Stimulated activated CD8-positive, alpha-beta memory T cell treated with anti-CD3 and anti-CD28 coated beads, Interleukin-4, amount 100 ng/mL, for 4 hours (primary cell): ENCODE measurements around the gene FKBP8.

Experiments used
- DNase-seq, 2 donors: peaks; one replicate each; pipeline ENCODE4 v3.0.0-alpha.2; 2020; ENCODE audit warnings: low read depth in 2 of 2, low spot score in 1 of 2

FKBP8 gene

DNA sequence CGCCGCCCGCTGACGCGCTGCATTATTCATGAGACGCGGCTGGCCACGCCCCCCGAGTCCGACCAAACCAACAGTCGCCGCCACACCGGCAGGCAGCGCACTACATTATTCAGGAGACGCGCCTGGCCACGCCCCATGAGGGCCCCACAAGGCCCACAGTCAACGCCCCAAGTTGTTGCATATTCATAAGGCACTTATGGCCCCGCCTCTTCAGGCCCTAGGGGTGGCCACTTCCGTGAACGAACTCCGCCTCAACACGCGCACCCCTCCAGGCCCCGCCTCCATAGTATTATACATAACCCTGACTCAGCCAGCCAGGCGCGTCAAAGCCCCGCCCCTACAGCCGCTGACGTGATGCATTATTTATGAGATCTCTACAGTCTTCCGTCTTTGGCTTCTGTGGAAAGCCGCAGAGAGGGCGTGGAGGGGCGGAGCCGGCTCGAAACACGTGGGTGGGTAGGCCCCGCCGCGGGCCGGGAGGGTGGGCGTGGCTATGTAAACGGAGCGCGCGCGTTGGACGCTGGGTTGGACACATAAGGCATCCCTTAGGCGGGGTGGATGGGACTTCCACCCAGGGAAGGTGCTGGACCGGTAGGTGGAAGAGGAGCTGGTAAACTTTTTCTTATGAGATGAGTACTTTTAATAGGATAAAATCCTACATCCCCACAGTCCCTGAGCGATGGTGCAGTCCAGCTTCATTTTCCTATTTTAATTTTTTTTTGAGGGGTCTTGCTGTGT lies 21.1 kb downstream of the FKBP8 start:
- peak; percentile 100 for DNase-seq

DNA sequence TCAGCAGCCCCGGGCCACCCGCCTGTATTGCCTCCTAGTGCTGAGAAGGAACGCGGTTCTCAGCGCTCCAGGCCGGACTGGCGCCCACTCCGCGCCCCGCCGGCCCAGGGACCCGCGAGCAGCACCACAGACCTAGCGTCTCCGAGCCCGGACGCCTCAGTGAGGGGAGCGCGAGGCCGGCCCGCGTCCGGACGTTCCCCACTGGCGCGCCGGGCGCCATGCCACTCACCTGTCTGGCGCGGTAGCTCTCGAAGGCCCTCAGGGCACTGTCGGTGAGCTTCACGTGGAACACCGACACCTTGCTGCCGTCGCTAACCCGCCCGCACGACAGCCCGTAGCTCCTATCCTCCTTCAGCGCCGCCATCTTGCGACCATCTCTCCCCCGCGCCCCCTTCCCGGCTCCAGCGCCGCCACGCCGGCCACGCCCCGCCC lies 21.7 kb downstream of the FKBP8 start, which contains the start of gene ELL:
Gene ELL, minus strand, starts transcription at position 379 of the 432 bp plus-strand sequence. Its CDS starts 15 bp downstream, at position 364.
- no peak for DNase-seq

DNA sequence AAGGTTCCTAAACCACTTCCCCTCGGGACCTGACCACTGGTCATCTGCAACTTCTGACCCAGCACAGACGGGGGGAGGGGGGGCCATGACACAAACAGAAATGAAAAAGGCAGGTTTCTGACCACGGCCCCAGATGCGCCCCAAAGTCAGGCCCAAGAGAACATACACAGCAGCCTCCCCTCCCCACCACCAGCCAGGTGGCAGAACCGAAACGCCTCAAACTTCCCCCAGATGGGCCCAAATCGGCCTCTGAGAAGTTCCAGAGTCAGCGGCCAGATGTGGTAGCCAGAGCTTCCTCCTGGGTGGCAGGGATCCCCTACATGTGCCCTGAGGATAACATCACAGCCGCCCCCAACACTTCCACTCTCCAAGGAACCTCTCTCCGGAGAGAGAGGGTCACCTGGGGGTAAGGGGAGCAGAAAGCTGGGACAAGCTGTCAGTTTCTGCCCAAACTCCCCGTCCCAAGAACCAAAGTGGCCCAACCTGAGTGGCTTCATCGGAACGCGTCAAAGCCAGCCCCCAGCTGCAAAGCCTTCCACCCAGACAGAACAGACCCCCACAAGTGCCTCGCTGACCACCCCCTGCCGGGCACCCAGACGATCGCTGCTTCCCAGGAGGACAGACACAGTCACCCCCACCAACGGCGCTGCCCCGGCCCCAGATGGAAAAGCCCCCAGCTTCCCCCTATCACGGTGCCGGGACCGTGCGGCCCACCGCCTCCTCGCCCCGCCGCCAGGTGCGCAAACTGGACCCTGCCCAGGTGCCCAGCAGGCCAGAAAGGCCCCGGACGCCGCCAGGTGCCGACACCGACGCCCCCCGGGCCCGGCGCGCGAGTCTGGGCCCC lies 22.3 kb downstream of the FKBP8 start:
- no peak for DNase-seq

DNA sequence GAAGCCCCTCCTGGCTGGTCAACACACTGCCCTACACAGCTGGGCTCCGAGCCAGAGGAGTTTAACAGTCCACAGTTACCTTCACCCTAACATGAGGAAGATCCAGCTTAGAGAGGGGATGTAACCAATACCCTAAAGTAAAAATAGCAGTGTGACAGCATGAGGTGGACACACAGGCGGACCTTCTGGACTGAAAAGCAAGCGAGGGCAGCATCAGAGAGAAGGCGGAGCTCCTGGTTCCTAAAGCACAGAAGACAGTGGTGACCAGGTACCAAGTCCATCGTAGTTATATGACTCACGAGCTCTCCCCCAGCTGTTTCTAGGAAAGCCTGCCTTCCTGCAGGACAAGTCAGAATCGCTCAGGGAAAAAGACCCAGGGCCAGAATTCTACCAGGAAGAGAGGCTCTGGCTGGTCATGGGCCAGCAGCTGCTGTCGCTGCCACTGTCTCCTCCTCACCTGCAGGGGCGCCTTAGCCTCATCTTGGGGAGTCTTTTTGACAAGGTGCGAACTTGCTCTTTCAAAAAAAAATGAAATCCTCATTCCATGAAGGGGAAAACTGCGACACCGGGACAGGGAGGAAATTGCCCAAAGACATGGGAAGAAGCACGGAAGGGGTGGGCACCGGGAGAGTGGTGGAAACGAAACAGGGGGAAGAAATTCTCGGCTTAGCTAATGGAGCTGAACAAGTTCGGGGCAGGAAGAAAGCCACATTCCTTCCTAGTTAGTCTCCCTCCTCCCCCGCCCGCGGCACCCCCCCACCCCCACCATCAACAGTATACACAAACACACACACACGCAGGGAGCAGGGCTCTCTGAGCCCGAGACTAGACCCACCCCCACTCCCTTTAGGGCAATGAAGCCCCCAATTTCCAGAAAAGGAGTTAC lies 23.2 kb downstream of the FKBP8 start:
- no peak for DNase-seq

DNA sequence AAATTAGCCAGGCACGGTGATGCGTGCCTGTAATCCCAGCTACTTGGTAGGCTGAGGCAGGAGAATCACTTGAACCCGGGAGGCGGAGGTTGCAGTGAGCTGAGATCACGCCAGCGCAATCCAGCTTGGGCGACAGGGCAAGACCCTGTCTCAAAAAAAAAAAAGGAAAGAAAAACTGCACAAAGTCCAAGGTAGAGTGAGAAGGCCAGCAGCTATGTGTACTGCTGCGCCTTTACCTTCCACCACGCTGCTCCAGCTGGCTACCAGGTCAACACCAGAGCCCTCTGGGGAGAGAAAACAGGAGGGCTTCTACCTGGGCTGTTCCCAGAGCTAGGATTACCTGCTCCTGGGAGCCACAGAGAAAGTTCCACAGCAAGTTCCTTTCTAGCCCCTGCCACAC lies 24.7 kb downstream of the FKBP8 start:
- no peak for DNase-seq

DNA sequence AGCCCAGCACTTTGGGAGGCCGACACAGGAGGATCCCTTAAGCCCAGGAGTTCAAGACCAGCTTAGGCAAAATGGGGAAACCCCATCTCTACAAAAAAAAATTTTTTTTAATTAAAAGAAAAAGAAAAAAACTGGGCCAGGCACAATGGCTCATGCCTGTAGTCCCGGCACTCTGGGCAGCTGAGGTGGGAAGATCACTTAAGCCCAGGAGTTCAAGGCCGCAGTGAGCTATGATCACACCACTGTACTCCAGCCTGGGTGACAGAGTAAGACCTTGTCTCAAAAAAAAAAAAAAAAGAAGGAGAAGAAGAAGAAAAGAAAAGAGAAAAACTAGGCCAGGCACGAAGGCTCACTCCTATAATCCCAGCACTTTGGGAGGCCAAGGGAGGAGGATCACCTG lies 25.8 kb downstream of the FKBP8 start:
- no peak for DNase-seq

DNA sequence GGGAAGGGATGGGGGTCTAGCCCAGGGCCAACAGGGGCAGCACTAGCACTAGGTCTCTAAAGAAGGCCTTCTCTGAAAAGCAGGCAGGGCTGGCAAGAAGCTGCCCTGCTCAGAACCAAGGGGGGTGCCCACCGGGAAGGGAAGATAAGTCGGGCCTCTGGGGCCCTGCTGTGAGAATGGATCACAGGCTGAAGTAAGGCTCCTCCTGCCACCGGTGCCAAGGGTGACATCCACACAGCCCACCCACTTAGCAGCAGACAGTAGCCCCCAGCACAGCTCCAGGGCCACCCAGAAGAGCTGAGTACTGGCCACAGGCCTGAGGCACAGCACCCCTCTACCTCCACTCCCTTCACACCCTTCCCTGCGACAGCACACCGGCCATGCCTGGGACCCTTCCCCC lies 27.4 kb downstream of the FKBP8 start:
- no peak for DNase-seq

DNA sequence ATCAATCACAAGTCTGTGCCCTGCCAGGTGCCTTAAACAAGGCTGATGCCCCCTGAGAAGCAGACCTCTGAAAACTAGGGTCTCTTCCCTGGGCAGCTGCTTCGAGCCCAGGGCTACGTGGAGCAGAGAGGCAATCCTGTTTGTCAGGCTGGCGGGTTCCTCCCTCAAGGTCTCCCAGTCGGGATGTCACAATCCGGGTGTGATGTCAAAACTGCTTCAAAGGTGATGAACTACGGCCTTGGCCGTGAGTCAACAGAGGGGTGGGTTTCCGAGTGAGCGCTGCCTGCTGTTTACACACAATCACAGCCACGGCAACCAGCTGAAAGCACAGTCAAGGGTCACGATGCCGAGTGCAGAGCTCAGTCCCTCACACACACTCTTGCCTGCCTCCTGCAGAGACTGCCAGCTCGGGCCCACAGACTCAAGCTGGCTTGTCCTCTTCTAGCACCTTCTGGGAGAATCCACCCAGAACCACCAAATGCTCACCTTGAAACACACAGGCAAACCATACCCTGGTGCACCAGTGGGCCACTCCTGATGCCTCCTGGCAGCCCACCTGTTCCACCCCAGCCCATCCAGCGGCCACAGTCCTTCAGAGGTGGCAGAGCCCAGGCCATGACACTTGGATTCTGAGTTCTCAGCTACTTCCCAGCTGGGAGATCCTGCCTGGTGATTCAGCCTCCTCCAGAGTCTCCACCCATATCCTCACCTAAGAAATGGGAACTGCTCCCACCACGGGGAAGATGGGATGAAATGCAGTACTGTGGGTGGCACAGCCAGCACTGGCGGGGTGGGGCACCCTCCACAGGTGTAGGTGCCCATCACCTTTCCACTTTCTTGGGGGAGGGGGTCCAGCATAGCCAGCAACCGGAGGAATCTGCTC lies 28.3 kb downstream of the FKBP8 start:
- DNase-seq = no peak

DNA sequence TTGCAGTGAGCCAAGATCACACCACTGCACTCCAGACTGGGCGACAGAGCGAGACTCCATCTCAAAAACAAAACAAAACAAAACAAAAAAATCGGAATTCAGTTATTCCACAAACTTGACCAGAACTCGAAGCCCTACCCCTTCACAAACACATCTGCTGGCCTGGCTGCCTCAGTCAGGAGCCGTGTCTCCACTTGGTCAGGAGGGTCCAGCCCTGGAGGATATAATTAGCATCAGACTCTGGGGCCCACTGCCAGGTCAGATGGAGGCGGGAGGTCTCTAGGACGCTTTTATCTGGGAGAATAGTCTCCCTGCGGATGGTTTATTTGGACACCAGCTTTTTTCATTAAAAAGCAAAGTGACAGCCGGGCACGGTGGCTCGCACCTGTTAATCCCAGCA lies 29.5 kb downstream of the FKBP8 start:
- no peak for DNase-seq

DNA sequence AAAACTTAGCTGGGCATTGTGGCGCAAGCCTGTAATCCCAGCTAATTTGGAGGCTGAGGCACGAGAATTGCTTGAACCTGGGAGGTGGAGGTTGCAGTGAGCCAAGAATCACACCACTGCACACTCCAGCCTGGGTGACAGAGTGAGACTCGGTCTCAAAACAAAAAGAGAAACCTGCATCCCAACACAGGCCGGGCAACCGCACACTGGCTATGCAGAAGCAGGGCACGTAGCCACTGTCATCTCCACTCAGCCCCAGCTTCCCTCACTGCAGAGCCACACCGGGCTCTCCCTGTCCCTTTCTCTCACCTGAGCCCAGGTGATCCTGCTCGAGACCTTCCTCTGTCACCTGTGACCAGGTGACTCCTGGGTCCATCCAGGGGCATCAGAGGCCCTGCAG lies 33.2 kb downstream of the FKBP8 start:
- DNase-seq = no peak

DNA sequence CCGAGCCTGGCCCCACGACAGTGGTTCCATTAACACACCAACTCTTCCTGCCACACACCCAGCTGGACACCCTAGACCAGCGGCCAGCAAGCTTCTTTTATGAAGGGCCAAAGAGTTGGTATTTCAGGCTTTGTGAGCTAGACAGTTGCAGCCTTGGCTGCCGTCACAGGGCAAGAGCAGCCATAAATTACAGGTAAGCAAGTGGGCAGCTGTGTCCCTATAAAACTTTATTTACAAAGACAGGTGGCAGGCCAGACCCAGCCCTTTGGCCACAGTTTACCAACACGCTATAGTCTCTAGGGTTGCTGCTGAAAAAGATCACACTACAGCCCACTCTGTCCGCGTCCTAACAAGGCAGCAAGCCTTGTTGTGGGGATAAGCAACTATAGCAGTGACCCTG lies 34.8 kb downstream of the FKBP8 start:
- DNase-seq = no peak

DNA sequence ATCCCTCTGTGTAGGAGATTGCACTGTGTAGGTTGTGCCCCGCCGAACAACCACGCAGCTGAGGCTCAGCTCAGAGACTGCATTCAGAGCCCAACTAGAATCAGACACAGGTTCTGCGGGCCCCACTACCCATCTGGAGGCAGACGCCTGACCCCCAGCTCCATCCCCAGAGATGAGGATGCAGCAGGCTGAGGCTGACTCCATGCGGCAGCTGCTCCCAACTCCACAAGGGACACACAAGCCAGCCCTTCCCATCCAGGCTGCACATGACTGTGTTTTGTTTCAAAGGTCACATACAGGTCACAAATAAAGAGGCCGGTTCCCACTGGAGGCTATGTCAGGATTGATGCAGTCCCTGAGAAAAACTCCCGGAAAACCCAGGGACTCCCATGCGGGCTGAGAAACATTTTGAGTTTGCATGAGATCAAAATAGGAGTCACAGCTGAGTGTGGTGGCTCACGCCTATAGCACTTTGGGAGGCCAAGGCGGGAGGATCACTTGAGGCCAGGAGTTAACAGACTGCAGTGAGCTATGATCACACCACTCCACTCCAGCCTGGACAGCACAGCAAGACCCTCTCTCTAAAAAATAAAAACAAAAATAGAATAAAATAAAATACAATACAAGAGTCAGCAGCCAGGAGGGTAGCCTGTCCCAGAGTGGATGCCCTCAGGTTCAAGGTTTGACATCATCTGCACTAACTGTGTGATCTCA lies 35.5 kb downstream of the FKBP8 start:
- DNase-seq = no peak

DNA sequence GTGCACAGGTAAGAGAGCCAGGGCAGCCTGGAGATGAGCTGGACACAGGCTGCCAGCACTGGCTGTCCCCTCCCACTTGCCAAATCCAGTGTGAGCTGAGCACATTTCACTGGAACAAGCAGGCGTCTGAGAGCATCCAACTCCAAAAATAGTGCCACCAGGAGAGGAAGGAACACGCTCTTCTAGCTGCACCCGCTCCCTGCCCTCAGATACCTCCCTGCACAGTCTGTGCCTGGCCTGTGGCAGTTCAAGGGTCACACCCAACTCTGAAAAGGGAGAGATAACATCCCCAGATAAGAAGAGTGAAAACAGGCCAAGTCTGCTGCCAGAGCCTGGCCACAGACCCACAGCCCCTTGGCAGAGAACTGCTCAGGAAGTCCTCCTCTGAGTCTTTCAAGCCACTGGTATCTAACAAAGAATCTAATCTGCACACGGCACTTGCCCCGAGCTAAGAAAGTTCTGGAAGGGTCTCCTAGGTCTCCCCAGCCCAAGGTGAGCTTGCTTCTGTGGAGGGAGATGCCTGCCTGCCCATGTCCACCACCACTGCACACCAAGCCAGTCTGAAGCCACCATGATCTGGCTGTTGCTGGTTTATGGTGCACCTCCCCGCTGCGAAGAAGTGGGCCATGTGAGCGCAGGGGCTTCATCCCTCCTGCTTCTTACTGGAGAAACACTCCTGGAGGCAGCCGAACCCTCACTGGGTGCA lies 36.2 kb downstream of the FKBP8 start:
- no peak for DNase-seq

DNA sequence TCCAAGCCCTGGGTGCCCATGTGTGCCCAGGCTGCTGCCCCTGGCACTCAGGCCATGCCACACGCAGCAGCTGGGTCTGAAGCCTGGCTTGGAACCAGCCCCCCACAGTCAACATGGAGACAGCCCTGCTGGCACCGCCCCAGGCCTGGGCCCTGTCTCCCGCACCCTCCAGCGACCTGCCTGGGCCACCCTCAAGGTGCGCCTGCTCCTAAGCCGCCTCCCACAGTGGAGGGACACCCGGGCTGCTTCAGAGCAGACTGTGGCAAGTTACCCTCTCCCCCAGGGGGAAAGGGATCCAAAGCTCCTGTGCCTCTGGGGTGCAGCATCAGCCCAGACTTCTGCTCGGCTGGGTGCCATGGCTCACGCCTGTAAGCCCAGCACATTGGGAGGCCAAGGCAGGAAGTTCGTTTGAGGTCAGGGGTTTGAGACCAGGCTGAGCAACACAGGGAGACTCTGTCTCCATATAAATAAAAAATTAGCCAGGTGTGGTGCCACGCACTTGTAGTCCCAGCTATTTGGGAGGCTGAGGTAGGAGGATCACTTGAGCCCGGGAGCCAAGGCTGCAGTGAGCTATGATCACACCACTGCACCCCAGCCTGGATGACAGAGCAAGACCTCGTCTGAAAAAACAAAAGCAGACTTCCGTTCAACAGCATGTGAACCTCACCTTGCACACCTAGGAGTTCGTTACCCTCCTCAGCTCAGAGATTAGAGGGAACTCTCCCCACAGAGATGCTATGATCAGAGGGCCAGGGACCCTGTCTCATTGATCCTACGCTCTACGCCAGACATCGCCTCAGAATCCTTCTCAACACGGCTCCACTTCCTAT lies 37.1 kb downstream of the FKBP8 start:
- no peak for DNase-seq

DNA sequence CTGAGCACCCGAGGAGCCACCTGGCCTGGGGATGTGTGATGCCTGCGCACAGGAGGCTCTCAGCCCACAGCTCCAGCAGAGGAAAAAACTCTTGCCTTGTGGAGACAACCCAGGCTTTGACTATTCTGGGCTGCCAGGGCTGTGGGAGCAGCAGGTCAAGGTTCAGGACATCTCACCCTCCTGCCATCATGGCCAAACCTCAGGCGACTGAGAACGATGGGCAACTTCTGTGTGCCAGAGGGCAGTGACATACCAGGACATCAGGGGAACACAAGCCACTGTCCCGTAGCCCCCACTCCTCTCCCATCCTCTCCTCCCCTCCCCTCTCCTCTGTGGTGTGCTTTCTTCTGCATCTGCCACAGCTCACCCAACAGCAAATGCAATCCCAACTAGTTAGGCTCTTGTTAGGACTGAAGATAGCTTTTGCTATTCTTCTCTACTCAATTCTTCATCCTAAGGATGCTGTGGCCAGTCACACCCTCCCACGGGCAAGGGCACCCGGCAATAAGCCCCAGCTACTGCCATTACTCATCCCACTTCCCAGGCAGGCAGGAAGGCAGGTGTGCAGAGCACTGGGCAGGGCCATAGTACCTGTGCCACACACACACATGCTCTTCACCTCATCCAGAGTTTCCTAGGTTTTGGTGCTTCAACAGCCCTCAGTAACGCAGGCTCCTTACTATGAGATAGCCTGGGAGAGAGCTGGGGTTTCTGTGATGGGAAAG lies 38.3 kb downstream of the FKBP8 start:
- no peak for DNase-seq

DNA sequence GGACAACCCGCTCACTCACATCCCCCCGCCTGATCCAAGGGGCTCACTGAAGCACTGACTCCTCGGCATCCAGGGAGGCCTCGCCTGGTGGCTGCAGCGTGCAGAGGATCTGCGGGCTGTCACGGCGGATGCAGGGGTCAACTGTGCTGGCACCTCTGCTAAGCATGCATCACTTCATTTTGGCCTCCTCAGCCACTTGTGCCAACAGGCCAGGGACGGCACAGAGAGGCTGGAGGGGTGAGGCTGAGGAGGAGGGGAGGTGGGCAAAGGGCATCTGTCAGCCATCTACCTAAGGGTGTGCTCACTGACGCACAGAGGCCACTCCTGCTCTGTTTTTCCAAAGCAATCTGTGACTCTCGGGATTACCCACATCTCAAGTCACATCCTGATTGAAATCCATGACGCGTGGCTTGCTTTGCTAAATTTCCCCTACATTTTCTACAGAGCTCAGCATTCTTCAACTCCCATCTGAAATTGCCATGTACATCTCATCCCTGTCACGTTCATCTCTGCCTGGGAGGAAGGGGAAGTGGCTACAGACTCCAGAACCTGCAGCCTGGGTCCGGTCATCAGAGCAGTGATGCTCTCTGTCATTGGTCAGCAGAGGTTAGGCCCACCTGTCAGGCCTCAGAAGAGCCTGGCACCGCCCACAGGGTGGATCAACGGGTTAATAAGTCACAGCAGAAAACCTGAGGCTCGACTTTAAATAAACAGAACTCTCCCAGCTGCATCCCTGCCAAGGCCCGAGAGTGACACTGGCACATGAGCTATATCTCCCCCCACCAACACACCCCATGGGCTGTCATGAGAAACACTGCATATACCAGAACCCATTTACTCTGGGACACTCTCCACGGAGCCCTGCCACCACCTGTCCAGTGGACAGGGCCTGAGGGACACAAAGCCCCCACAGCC lies 39.1 kb downstream of the FKBP8 start:
- no peak for DNase-seq
